Activated CD4-positive, alpha-beta T cell treated with anti-CD3 and anti-CD28 coated beads, Interleukin-2, amount 50 U/mL, for 4 hours (primary cell): ENCODE measurements around the gene RHOU.
"Not testable (repeated sequence)": the region's sequence is repeated elsewhere in the genome, so short reads cannot be mapped to it uniquely, and the experiment has no call there.

ENCODE experiments used
- DNase-seq, 2 experiments: peaks; one replicate each; pipeline ENCODE4 v3.0.0-alpha.2; 2020

RHOU gene

GRCh38 chr1:228760979-228761378 is 25.7 kb downstream of the RHOU start:
- no peak for DNase-seq

GRCh38 chr1:228763561-228763960 is 28.3 kb downstream of the RHOU start:
- DNase-seq = no peak

GRCh38 chr1:228765168-228765946 is 30.1 kb downstream of the RHOU start:
- DNase-seq = no peak

GRCh38 chr1:228766788-228767187 is 31.5 kb downstream of the RHOU start:
- DNase-seq = no peak

- DNase-seq = no peak
These were observed 32.5 kb downstream of the RHOU start for GRCh38 chr1:228767636-228768354.

GRCh38 chr1:228768355-228769000 is 33.2 kb downstream of the RHOU start:
- DNase-seq = no peak

GRCh38 chr1:228770779-228771223 is 35.5 kb downstream of the RHOU start:
- no peak for DNase-seq

GRCh38 chr1:228772516-228773212 is 37.4 kb downstream of the RHOU start:
- DNase-seq = no peak

GRCh38 chr1:228775946-228776345 is 40.7 kb downstream of the RHOU start:
- DNase-seq = not testable (repeated sequence)

- no peak for DNase-seq
These were observed 41.2 kb downstream of the RHOU start for GRCh38 chr1:228776449-228776848.

- no peak for DNase-seq
These were observed 42.0 kb downstream of the RHOU start for GRCh38 chr1:228777236-228777635.

- DNase-seq = no peak
These were observed 42.7 kb downstream of the RHOU start for GRCh38 chr1:228778026-228778425.

GRCh38 chr1:228778466-228778865 is 43.2 kb downstream of the RHOU start:
- no peak for DNase-seq

GRCh38 chr1:228778961-228779360 is 43.7 kb downstream of the RHOU start:
- no peak for DNase-seq

GRCh38 chr1:228781161-228781808 is 46.0 kb downstream of the RHOU start:
- DNase-seq = no peak

GRCh38 chr1:228781809-228782661 is 46.8 kb downstream of the RHOU start:
- no peak for DNase-seq

GRCh38 chr1:228782662-228783417 is 47.6 kb downstream of the RHOU start:
- no peak for DNase-seq

- DNase-seq = no peak
These were observed 48.2 kb downstream of the RHOU start for GRCh38 chr1:228783418-228784040.

- no peak for DNase-seq
These were observed 48.9 kb downstream of the RHOU start for GRCh38 chr1:228784181-228784580.
